Progenitor cell of endocrine pancreas (in vitro differentiated cells): ENCODE results near the gene GMPR. TPM values are rescaled to one million over a fixed set of nuclear protein-coding genes. Genes with fewer than 3 reads are reported as not detected.

Source experiments
- DNase-seq: peaks from one replicate; pipeline ENCODE4 v3.0.0; 2021; ENCODE audit warnings: low spot score; ENCODE audit not compliant: unreplicated experiment
- H3K27ac Mint-ChIP-seq: 2 replicates; pipeline ENCODE4 v1.8.0; 2021; ENCODE audit warnings: mild to moderate bottlenecking, moderate library complexity, mixed read lengths
- H3K27me3 Mint-ChIP-seq: 2 replicates; pipeline ENCODE4 v1.8.0; 2021; ENCODE audit warnings: mixed read lengths
- H3K36me3 Mint-ChIP-seq: 2 replicates; pipeline ENCODE4 v1.8.0; 2022; ENCODE audit warnings: mixed read lengths; ENCODE audit not compliant: insufficient read depth
- H3K4me1 Mint-ChIP-seq: 2 replicates; pipeline ENCODE4 v1.8.0; 2021; ENCODE audit warnings: low read depth, mixed read lengths
- H3K4me3 Mint-ChIP-seq: 2 replicates; pipeline ENCODE4 v1.8.0; 2021; ENCODE audit warnings: low read depth, mild to moderate bottlenecking, moderate library complexity, mixed read lengths
- H3K9me3 Mint-ChIP-seq: 2 replicates; pipeline ENCODE4 v1.8.0; 2021; ENCODE audit warnings: low read depth, mixed read lengths
- total RNA-seq: library from RNA; stranded (reverse); gene quantifications from 2 replicates; pipeline ENCODE4 v1.2.1, GENCODE V29; 2021
- TF ChIP-seq, protein P1 (sequence below): fragments of 200-600 bp; sonication (generic); IDR thresholded peaks from one replicate; pipeline ENCODE4 v1.5.0; 2021; ENCODE audit warnings: antibody characterized with exemption, mild to moderate bottlenecking; ENCODE audit not compliant: unreplicated experiment

Gene GMPR
- total RNA-seq, 1 donor from 2014 or later: 0.50 TPM

GRCh38 chr6:16285467-16286150, 47.2 kb downstream of the GMPR start:
- Mint-ChIP-seq H3K4me1 (peaks cover 7% of the 10 kb centered on the region), H3K27me3 (peaks cover 7% of the 10 kb centered on the region), H3K27ac (no peak overlapping the region), H3K9me3 (no peaks in the 10 kb centered on the region), H3K36me3 (no peaks in the 10 kb centered on the region), H3K4me3 (no peak overlapping the region)
- DNase-seq: no peak
- TF ChIP-seq, protein P1, sequence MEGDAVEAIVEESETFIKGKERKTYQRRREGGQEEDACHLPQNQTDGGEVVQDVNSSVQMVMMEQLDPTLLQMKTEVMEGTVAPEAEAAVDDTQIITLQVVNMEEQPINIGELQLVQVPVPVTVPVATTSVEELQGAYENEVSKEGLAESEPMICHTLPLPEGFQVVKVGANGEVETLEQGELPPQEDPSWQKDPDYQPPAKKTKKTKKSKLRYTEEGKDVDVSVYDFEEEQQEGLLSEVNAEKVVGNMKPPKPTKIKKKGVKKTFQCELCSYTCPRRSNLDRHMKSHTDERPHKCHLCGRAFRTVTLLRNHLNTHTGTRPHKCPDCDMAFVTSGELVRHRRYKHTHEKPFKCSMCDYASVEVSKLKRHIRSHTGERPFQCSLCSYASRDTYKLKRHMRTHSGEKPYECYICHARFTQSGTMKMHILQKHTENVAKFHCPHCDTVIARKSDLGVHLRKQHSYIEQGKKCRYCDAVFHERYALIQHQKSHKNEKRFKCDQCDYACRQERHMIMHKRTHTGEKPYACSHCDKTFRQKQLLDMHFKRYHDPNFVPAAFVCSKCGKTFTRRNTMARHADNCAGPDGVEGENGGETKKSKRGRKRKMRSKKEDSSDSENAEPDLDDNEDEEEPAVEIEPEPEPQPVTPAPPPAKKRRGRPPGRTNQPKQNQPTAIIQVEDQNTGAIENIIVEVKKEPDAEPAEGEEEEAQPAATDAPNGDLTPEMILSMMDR: no peak

GRCh38 chr6:16286151-16286522, 47.8 kb downstream of the GMPR start:
- no peak overlapping the region for H3K4me3 Mint-ChIP-seq
- H3K9me3 Mint-ChIP-seq: no peaks in the 10 kb centered on the region
- H3K27ac Mint-ChIP-seq: no peak overlapping the region
- peaks cover 7% of the 10 kb centered on the region for H3K4me1 Mint-ChIP-seq
- H3K36me3 Mint-ChIP-seq: no peaks in the 10 kb centered on the region
- H3K27me3 Mint-ChIP-seq: peaks cover 7% of the 10 kb centered on the region
- TF ChIP-seq, protein P1: peak; percentile 86
- peak; percentile 61 for DNase-seq

DNA sequence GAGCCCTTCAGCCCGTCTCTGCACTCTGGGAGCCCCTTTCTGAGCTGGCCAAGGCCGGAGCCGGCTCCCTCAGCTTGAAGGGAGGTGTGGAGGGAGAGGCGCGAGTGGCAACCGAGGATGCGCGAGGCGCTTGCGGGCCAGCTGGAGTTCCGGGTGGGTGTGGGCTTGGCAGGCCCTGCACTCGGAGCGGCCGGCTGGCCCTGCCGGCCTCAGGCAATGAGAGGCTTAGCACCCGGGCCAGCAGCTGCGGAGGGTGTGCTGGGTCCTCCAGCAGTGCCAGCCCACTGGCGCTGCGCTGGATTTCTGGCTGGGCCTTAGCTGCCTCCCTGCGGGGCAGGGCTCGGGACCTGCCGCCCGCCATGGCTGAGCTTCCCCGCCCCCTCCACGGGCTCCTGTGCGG, 49.8 kb downstream of the GMPR start:
- no peak overlapping the region for H3K4me3 Mint-ChIP-seq
- H3K27ac Mint-ChIP-seq: no peak overlapping the region
- peaks cover 7% of the 10 kb centered on the region for H3K27me3 Mint-ChIP-seq
- no peak for DNase-seq
- TF ChIP-seq, protein P1: no peak
- peaks cover 7% of the 10 kb centered on the region for H3K4me1 Mint-ChIP-seq
- H3K9me3 Mint-ChIP-seq: no peaks in the 10 kb centered on the region
- H3K36me3 Mint-ChIP-seq: no peaks in the 10 kb centered on the region

- peaks cover 7% of the 10 kb centered on the region for H3K27me3 Mint-ChIP-seq
Observed at GRCh38 chr6:16291739-16292138, 53.4 kb downstream of the GMPR start.

DNA sequence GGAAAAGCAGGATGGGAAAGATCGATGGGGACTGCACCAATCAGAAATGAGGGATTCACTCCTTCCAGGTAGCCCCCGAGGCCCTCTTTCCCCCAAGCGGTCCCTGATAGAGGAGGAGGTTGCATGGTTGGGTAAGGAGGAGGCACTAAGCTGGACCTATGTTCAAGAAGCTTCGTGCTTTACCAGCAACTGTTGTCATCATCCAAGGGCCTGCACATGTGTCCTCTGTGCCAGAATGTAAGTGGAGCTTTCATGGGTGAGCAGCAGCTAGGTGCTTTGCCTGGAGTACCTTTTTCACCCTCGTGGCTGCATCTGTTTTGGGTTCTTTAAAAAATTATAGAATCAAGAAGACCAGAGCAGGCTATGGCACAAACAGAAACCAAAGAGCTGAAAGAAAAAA, 54.0 kb downstream of the GMPR start:
- no peaks in the 10 kb centered on the region for H3K4me1 Mint-ChIP-seq
- no peak overlapping the region for H3K27ac Mint-ChIP-seq
- no peaks in the 10 kb centered on the region for H3K36me3 Mint-ChIP-seq
- H3K9me3 Mint-ChIP-seq: no peaks in the 10 kb centered on the region
- no peak for DNase-seq
- H3K27me3 Mint-ChIP-seq: peaks cover 7% of the 10 kb centered on the region
- TF ChIP-seq, protein P1: no peak
- no peak overlapping the region for H3K4me3 Mint-ChIP-seq

More at GRCh38 chr6:16291739-16292138, 53.4 kb downstream of the GMPR start:
- Mint-ChIP-seq H3K4me3 (no peak overlapping the region), H3K27ac (no peak overlapping the region), H3K9me3 (no peaks in the 10 kb centered on the region), H3K36me3 (no peaks in the 10 kb centered on the region), H3K4me1 (no peaks in the 10 kb centered on the region)
- DNase-seq: no peak
- TF ChIP-seq, protein P1: no peak
